GM18870 (cell line): ENCODE measurements around the gene FIP1L1.
"Not testable (repeated sequence)": the region's sequence is repeated elsewhere in the genome, so short reads cannot be mapped to it uniquely, and the experiment has no call there.

ENCODE experiments used
- ATAC-seq: cut with Tn5 transposase; IDR thresholded peaks from one replicate; pipeline ENCODE4 v1.9.1; 2021; ENCODE audit warnings: moderate library complexity; ENCODE audit not compliant: unreplicated experiment

The FIP1L1 gene

GRCh38 chr4:53376900-53377299, 541 bp upstream of the FIP1L1 start:
- ATAC-seq = no peak

DNA sequence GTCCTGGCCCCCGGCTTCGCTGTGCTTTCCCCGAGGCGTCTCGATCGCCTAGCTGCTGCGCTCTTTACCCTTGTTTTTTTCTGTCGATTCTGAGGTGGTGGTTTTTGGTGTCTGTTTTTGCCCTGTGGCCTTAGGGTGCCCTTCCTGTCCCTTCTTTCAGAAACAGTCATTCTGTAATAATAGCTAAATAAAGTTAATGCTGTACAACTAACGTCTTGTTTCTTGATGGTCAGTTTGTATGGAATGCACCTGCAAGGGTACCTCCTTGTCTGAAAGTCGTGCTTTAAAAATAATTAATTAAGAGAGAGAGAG, 686 bp downstream of the FIP1L1 start:
- ATAC-seq = peak; percentile 69

DNA sequence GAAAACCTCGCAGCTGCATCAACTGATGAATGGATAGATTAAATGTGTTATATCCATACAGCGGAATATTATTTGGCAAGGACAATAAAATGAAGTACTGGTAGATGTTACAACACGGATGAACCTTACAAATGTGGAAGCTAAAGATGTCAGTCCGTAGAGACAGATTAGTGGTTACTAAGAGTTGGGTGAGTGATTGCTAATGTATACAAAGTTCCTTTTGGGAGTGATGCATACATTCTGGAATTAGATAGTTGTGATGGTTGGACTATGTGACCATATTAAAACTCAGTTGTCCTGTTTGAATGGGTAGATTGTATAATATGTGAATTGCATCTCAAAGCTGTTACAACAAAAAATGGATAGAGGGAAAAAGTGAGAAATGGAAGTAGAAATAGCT, 2.8 kb downstream of the FIP1L1 start:
- ATAC-seq = no peak

- ATAC-seq = not testable (repeated sequence)
Measured at GRCh38 chr4:53409479-53409878, 32.0 kb downstream of the FIP1L1 start.

GRCh38 chr4:53419208-53419607, 41.8 kb downstream of the FIP1L1 start:
- ATAC-seq = no peak

- no peak for ATAC-seq
Measured at GRCh38 chr4:53421791-53422190, 44.4 kb downstream of the FIP1L1 start.

GRCh38 chr4:53422367-53422766, 44.9 kb downstream of the FIP1L1 start:
- no peak for ATAC-seq

DNA sequence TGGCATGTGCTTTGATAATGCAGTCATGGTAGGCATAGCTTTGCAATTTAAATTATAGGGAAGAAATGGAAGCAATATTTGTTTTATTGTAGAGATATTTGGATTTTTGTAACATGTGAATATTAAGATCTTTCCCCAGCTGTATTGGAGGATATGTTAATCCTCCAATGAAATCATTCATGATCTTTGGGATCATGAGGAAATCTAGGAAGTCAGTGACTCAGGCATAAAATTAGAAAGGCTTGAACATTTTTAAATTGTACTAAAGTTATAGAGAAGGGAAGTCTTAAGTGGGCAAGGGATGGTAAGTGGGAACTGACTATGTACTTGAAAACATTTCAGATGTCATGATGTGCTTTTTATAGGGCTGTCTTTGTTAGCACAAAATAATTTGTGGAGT, 46.8 kb downstream of the FIP1L1 start:
- no peak for ATAC-seq

DNA sequence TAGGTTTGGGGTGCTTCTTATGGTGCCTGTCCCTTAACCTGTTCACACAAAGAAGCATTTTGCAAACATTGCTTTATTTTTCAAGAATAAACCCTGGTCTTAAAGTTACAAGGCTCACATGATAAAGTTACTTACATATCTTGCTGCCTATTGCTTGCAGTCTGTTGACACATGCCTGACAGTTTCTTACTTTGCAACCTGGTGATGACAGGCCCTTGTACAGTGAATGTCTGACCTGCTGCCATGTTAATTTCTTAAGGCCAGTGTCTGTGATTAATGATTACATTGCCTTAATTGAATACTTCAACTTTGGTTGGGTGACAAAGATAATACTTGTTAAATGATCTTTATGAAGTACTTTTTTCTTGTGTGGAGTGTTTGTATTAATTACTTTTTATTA, 49.9 kb downstream of the FIP1L1 start:
- no peak for ATAC-seq

DNA sequence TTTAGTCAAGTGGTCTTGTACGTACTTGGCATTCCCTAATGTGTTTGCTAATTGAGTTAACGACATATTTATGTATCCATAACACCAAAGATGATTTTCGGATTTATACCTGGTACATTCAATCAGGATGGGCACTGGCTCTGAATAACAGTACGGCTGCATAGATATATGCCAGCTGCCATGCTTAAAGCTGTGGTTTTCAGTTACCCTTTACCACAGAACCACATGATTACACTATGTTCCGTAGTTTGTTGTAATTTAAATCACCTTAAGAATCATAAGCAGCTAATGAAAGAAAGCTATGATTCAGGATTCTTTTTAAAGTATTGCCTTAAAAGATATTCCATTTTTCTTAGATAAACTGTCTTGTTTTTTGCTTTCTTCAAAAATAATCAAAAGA, 53.6 kb downstream of the FIP1L1 start:
- ATAC-seq = no peak

DNA sequence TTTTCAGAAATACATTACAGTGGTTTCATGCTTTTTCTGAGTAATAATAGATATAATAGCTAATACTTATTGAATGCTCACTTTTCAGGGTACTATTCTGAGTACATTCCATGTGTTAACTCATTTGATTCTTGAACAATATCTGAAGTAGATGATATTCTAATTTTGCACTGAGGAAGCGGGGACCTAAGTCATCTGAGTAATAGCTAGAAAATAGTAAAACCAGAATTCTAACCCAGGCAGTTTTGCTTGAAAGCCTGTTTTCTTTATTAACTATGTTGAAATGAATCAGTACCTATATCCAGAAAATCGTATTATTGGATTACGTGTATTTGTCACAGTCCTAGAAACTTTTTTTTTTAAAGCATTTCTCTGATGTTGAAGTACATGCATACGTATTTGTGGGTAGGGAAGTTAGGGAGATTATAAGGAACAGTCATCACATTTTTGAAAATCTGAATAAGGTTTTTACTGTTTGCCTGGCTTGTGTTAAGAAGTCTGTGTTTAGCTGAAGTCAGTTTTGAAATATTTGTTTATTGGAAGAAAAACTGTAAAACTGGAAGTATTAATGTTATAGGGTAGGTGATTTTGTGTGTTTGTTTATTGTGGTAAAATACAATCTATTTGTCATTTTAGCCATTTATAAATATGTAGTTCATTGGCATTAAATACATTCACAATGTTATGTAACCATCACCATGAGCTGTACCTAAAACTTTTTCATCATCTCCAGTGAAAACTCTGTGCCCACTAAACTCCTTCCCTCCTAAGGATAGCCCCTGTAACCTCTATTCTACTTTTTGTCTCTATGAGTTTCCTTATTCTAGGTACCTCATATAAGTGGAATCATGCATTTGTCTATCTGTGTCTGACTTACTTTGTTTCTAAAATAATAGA, 55.3 kb downstream of the FIP1L1 start:
- ATAC-seq = peak; percentile 88

- no peak for ATAC-seq
Measured at GRCh38 chr4:53436251-53436650, 58.8 kb downstream of the FIP1L1 start.

DNA sequence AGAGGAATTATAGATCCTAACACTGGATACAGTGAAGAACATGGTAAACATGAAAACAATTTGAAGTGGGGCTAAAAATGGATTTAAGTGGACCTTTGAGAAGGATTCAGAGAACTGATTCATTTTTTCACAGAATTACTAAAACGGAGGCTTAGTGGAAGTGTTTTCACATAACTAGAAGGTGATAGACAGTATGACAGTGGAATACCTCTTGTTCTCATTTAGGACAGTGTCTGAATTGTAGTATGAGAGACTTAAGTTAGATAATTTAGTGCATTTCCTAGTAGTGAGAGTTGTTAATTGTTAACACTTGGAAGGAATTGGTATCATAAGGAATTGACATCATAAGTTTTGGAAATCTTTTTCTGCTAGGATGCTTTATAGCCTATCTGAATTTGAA, 64.1 kb downstream of the FIP1L1 start:
- ATAC-seq = no peak

DNA sequence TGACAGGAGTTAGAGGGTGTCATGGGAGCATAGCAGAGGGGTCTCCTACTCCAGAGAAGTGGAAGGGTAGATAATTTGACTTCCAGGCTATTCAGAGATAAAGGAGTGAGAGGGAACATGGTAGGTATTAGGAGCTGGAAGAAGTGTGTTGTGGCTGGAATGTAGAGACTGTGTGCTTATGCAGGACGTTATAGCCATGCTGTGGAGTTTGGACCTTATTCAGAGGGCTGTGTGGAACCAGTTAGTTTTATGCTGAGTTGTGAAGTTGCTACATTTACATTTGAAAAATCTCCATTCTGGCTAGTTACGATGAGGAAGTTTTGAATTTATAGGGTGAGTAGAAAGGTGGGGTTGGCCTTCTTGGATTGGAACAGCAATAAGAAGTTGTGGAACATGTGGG, 67.5 kb downstream of the FIP1L1 start:
- ATAC-seq = no peak

DNA sequence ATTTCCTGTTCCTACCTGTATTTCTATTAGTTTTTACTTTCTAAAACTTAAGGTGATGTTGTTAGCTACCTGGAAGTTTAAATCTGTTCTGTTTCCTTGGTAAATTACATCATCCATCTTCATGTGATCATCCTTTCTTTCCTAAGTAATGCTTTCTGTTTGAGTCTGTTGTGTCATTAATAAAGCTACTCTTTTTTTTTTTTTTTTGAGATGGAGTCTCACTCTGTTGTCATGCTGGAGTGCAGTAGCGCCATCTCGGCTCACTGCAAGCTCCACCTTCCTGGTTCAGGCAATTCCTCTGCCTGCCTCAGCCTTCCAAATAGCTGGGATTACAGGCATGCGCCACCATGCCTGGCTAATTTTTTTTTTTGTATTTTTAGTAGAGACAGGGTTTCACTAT, 73.3 kb downstream of the FIP1L1 start:
- no peak for ATAC-seq

- no peak for ATAC-seq
Measured at GRCh38 chr4:53453385-53453784, 75.9 kb downstream of the FIP1L1 start.

- ATAC-seq = no peak
Measured at GRCh38 chr4:53455766-53456165, 78.3 kb downstream of the FIP1L1 start.

GRCh38 chr4:53456178-53456577, 78.7 kb downstream of the FIP1L1 start:
- ATAC-seq = no peak

- no peak for ATAC-seq
Measured at GRCh38 chr4:53459548-53459947, 82.1 kb downstream of the FIP1L1 start.

- no peak for ATAC-seq
Measured at GRCh38 chr4:53461244-53461643, 83.8 kb downstream of the FIP1L1 start.

DNA sequence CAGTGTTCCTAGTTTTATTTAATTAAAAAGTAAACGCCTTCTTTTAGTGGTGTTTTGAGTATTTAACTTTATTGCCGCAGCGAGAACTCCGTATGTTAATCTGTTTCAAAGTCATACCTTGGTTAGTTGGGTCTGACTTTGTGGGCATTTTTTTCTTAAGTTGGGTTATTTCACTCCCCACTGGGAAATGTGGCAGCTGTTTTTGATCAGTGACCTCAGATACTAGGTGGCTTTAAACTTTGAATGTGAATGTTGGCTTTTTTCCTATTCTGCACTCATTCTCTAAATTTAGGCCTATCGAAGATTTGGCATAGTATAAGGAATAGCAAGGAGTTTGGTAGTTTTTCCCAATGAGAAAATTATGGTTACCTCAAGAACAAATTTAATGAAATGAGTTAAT, 85.9 kb downstream of the FIP1L1 start:
- ATAC-seq = no peak

GRCh38 chr4:53465281-53465680, 87.8 kb downstream of the FIP1L1 start:
- no peak for ATAC-seq

- no peak for ATAC-seq
Measured at GRCh38 chr4:53465891-53466290, 88.5 kb downstream of the FIP1L1 start.
